RWPE2 (cell line): ENCODE measurements around the gene ZNF319.

Experiments used
- ATAC-seq: fragments of 200-7000 bp; cut with Tn5 transposase; 3 replicates; pipeline ENCODE4 v1.9.1; 2021; ENCODE audit warnings: low read depth
- DNase-seq: peaks from one replicate; pipeline ENCODE4 v3.0.0-alpha.2; 2020; ENCODE audit warnings: low spot score
- H3K27ac ChIP-seq: fragments of 450-650 bp; 2 replicates; pipeline ENCODE4 v1.5.1; 2017; ENCODE audit warnings: mild to moderate bottlenecking; ENCODE audit not compliant: poor library complexity, severe bottlenecking
- H3K27me3 ChIP-seq: fragments of 250-450 bp; sonication (Bioruptor Pico); 2 replicates; pipeline ENCODE4 v1.5.1; 2021; ENCODE audit warnings: mild to moderate bottlenecking, moderate library complexity; ENCODE audit not compliant: insufficient read depth, poor library complexity, severe bottlenecking
- H3K36me3 ChIP-seq: fragments of 250-450 bp; sonication (Bioruptor Pico); 2 replicates; pipeline ENCODE4 v1.5.1; 2020; ENCODE audit warnings: low read depth, mild to moderate bottlenecking, moderate library complexity
- H3K4me1 ChIP-seq: fragments of 250-450 bp; sonication (Bioruptor Pico); 2 replicates; pipeline ENCODE4 v1.5.1; 2021; ENCODE audit warnings: mild to moderate bottlenecking, moderate library complexity; ENCODE audit not compliant: insufficient read depth, poor library complexity, severe bottlenecking
- H3K4me3 ChIP-seq: fragments of 250-450 bp; sonication (Bioruptor Pico); 2 replicates; pipeline ENCODE4 v1.5.1; 2021; ENCODE audit warnings: mild to moderate bottlenecking, moderate library complexity; ENCODE audit not compliant: severe bottlenecking
- H3K9me3 ChIP-seq: fragments of 250-450 bp; sonication (Bioruptor Pico); 2 replicates; pipeline ENCODE4 v1.5.1; 2021; ENCODE audit warnings: mild to moderate bottlenecking, moderate library complexity; ENCODE audit not compliant: severe bottlenecking
- CTCF ChIP-seq: fragments of 450-650 bp; IDR thresholded peaks from one replicate; pipeline ENCODE4 v1.5.1; 2017; ENCODE audit warnings: mild to moderate bottlenecking, moderate library complexity; ENCODE audit not compliant: poor library complexity, severe bottlenecking

The ZNF319 gene

GRCh38 chr16:58016840-58017446 is 16.5 kb upstream of the ZNF319 start:
- no peaks in the 10 kb centered on the region for H3K4me1 ChIP-seq
- no peak overlapping the region for H3K27ac ChIP-seq
- H3K27me3 ChIP-seq: no peaks in the 10 kb centered on the region
- ATAC-seq (no peak), DNase-seq (no peak)
- peaks cover 15% of the 10 kb centered on the region for H3K36me3 ChIP-seq
- TF ChIP-seq CTCF: no peak
- no peak overlapping the region for H3K4me3 ChIP-seq
- H3K9me3 ChIP-seq: no peaks in the 10 kb centered on the region

- ATAC-seq: no peak
- DNase-seq: no peak
- no peaks in the 10 kb centered on the region for H3K4me1 ChIP-seq
- TF ChIP-seq CTCF: no peak
- no peaks in the 10 kb centered on the region for H3K9me3 ChIP-seq
- H3K27me3 ChIP-seq: no peaks in the 10 kb centered on the region
- H3K4me3 ChIP-seq: no peak overlapping the region
- peaks cover 45% of the 10 kb centered on the region for H3K36me3 ChIP-seq
- H3K27ac ChIP-seq: no peak overlapping the region
These were observed 12.9 kb upstream of the ZNF319 start for GRCh38 chr16:58013201-58013956.

- ATAC-seq (no peak), DNase-seq (no peak)
- Histone ChIP-seq H3K4me1 (no peaks in the 10 kb centered on the region), H3K4me3 (no peak overlapping the region), H3K36me3 (peaks cover 47% of the 10 kb centered on the region), H3K27me3 (no peaks in the 10 kb centered on the region), H3K27ac (no peak overlapping the region), H3K9me3 (no peaks in the 10 kb centered on the region)
- TF ChIP-seq CTCF: no peak
These were observed 12.0 kb upstream of the ZNF319 start for GRCh38 chr16:58012481-58012880.

- ATAC-seq (peak; percentile 48), DNase-seq (no peak)
- H3K4me1 ChIP-seq: no peaks in the 10 kb centered on the region
- H3K27ac ChIP-seq: no peak overlapping the region
- H3K4me3 ChIP-seq: no peak overlapping the region
- TF ChIP-seq CTCF: no peak
- H3K9me3 ChIP-seq: no peaks in the 10 kb centered on the region
- H3K36me3 ChIP-seq: peaks cover 55% of the 10 kb centered on the region
- no peaks in the 10 kb centered on the region for H3K27me3 ChIP-seq
These were observed 11.2 kb upstream of the ZNF319 start for GRCh38 chr16:58011652-58012051.

- peaks cover 62% of the 10 kb centered on the region for H3K36me3 ChIP-seq
These were observed 10.4 kb upstream of the ZNF319 start for GRCh38 chr16:58010886-58011285.

More at GRCh38 chr16:58010886-58011285, 10.4 kb upstream of the ZNF319 start:
- DNase-seq (no peak), ATAC-seq (no peak)
- Histone ChIP-seq H3K9me3 (no peaks in the 10 kb centered on the region), H3K27ac (no peak overlapping the region), H3K27me3 (no peaks in the 10 kb centered on the region), H3K4me3 (no peak overlapping the region), H3K4me1 (no peaks in the 10 kb centered on the region)
- TF ChIP-seq CTCF: no peak
